SKM-1 (cell line): Measurements from ENCODE around the gene NOPCHAP1.
"Not testable (repeated sequence)": the region's sequence is repeated elsewhere in the genome, so short reads cannot be mapped to it uniquely, and the experiment has no call there.

Experiments
- DNase-seq: peaks from one replicate; lab custom pipeline; 2025; ENCODE audit not compliant: unreplicated experiment; lab: John Stamatoyannopoulos, UW

The NOPCHAP1 gene

GRCh38 chr12:104986022-104986941 lies at the start of gene NOPCHAP1:
Gene NOPCHAP1, plus strand, starts transcription at chr12:104986316. Its CDS starts 37 bp downstream, at chr12:104986353.
- DNase-seq: peak; percentile 51

- no peak for DNase-seq
Measured at GRCh38 chr12:104938371-104938770, 47.7 kb upstream of the NOPCHAP1 start.

- DNase-seq: no peak
Measured at GRCh38 chr12:104939089-104939488, 47.0 kb upstream of the NOPCHAP1 start.

GRCh38 chr12:104941454-104941853 lies 44.7 kb upstream of the NOPCHAP1 start:
- DNase-seq: no peak

- DNase-seq: no peak
Measured at GRCh38 chr12:104942075-104942474, 44.0 kb upstream of the NOPCHAP1 start.

- not testable (repeated sequence) for DNase-seq
Measured at GRCh38 chr12:104943401-104943800, 42.7 kb upstream of the NOPCHAP1 start.

- DNase-seq: no peak
Measured at GRCh38 chr12:104944252-104944651, 41.9 kb upstream of the NOPCHAP1 start.

- DNase-seq: not testable (repeated sequence)
Measured at GRCh38 chr12:104948716-104949115, 37.4 kb upstream of the NOPCHAP1 start.

GRCh38 chr12:104951759-104952509 lies 34.2 kb upstream of the NOPCHAP1 start:
- DNase-seq: no peak

GRCh38 chr12:104952816-104953215 lies 33.3 kb upstream of the NOPCHAP1 start:
- no peak for DNase-seq

GRCh38 chr12:104953323-104953722 lies 32.8 kb upstream of the NOPCHAP1 start:
- no peak for DNase-seq

- DNase-seq: no peak
Measured at GRCh38 chr12:104955703-104956102, 30.4 kb upstream of the NOPCHAP1 start.

GRCh38 chr12:104956870-104957718 lies 29.0 kb upstream of the NOPCHAP1 start:
- no peak for DNase-seq

- no peak for DNase-seq
Measured at GRCh38 chr12:104957719-104958000, 28.5 kb upstream of the NOPCHAP1 start.

GRCh38 chr12:104958001-104958804 lies 27.9 kb upstream of the NOPCHAP1 start, which contains the start of gene SLC41A2:
Gene SLC41A2, minus strand, starts transcription at chr12:104958290. Its CDS starts 29,763 bp downstream, at chr12:104928527.
- peak; percentile 9 for DNase-seq

GRCh38 chr12:104958805-104959334 lies 27.2 kb upstream of the NOPCHAP1 start:
- no peak for DNase-seq

GRCh38 chr12:104959335-104959841 lies 26.7 kb upstream of the NOPCHAP1 start:
- no peak for DNase-seq

- DNase-seq: no peak
Measured at GRCh38 chr12:104960464-104960863, 25.7 kb upstream of the NOPCHAP1 start.

- DNase-seq: no peak
Measured at GRCh38 chr12:104963757-104964156, 22.4 kb upstream of the NOPCHAP1 start.
